Esophagus muscularis mucosa (tissue), 3 donors: ENCODE measurements around the gene RBPJL.

Experiments
- CTCF ChIP-seq, 3 experiments: fragments of 200-600 bp in 2 of 3; fragments of 450-650 bp in 1 of 3; sonication (generic) in 2 of 3; IDR thresholded peaks; one replicate each; pipeline ENCODE4 v1.5.1; 2017 to 2019; ENCODE audit warnings: antibody characterized with exemption in 3 of 3, mild to moderate bottlenecking in 2 of 3, moderate library complexity in 1 of 3
- POLR2A ChIP-seq: fragments of 450-650 bp; IDR thresholded peaks from one replicate; pipeline ENCODE4 v1.6.1; 2017; ENCODE audit warnings: antibody characterized with exemption, moderate library complexity, mild to moderate bottlenecking, low read depth

GRCh38 chr20:45322952-45323383, 16.3 kb downstream of the RBPJL start:
- TF ChIP-seq POLR2A (no peak), CTCF (IDR thresholded peaks at IDR 0.05) (peak; percentile 22 to 44 (median 31))
